ENCODE data around the gene ZBTB20.
"Not testable (repeated sequence)": the region's sequence is repeated elsewhere in the genome, so short reads cannot be mapped to it uniquely, and the experiment has no call there.

ZBTB20 gene

DNA sequence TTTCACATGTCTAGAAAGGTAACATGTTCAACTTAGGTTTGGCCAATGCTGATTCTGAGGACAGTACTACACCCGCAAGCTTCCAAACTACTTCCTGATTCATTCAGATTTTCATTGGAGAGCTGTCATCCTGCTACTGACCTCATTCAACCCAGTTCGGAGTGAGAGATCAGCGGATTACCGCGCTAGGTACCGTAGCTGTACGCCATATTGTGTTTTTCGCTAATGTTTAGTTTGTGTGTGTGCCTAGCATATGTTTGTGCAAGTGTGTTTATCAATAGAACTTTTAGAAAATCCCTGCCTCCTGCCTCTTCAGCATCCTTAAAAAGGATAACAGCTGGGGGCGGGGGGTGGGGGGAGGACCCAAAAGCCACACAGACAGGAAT is 1.1 kb downstream of the ZBTB20 start:
- peak; percentile 47 to 55 for DNase-seq

DNA sequence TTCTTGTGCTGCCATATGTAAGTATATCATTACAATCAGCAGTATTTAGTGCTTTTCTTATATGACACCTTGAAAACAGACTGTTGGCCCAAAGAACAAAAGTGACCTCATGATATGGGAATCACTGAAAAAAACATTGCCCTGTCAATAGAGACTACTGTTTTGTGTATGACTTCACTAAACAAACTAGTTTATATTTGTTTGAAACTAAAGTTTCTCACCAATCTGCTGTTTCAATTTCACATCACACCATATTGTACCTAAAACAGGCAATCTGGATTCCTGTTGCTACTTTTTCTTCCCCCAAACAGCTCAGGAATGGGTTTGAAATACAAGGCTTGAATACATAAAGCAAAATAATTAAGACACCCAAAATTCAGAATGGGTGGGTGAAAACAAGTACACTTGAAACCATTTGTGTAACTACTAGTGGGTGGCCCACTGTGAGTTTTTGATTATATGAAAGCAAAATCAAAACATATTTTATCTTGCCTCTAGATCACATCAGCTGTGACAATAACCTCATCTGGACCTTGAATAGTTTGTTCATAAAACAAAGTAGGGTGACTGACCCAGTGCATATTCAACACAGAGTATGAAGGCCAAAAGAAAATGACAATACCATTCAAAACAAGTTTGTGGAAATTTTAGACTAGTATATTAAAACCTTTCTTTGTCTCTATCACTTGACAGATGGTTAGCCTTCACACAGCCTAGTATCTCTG is 5.9 kb downstream of the ZBTB20 start:
- DNase-seq, result no peak

- no peak for DNase-seq
These were observed 8.0 kb downstream of the ZBTB20 start for GRCh38 chr3:115139072-115139471.

GRCh38 chr3:115134648-115135347 is 12.3 kb downstream of the ZBTB20 start:
- no peak for DNase-seq

DNA sequence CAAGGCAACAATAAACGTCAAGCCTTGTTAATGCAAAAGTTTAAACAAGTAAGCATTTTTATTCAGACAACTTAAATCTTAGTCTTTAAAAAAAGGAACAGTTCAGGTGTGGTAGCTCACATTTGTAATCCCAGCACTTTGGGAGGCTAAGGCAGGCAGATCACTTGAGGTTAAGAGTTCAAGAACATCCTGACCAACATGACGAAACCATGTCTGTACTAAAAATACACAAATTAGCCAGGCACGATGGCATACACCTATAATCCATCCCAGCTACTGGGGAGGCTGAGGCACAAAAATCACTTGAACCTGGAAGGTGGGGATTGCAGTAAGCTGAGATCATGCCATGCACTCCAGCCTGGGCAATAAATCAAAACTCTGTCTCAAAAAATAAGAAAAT is 19.9 kb downstream of the ZBTB20 start:
- DNase-seq, result no peak

GRCh38 chr3:115120597-115120996 is 26.5 kb downstream of the ZBTB20 start:
- no peak for DNase-seq

GRCh38 chr3:115113367-115113766 is 33.7 kb downstream of the ZBTB20 start:
- DNase-seq, result no peak

DNA sequence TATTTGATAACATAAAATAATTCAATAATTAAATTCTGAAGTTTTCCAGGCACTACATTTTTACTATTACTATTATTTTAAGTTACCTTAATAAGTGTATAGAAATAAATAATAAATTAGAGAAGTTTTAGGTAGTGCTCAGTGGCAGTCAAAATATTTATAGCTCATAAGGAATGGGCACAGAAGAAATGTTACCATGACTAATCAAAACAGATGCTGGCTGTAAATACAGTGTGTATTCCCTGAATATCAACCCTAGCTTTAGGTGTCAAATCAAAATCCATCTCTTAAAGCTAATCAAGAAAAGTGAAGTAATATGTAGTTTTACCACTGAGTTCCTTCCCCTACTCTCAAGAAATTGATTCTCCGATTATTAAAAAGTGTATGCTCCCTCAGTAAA is 35.5 kb downstream of the ZBTB20 start:
- no peak for DNase-seq

- DNase-seq, result no peak
These were observed 36.3 kb downstream of the ZBTB20 start for GRCh38 chr3:115110830-115111229.

DNA sequence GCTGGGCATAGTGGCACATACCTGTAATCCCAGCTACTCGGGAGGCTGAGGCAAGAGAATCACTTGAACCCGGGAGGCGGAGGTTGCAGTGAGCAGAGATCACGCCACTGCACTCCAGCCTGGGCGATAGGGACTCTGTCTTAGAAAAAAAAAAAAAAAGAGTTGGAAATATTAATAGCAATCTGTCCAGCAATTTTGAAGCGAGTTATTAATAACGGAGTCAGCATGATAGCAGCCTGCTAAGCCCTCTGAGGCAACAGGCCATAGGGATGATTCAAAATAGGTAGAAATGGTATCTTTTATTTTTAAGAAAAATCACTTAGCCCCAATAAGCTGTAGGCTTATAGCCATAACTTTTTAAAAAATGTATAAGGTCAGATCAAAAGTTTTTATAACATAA is 37.0 kb downstream of the ZBTB20 start:
- DNase-seq, result not testable (repeated sequence)

GRCh38 chr3:115108614-115109013 is 38.5 kb downstream of the ZBTB20 start:
- no peak for DNase-seq

DNA sequence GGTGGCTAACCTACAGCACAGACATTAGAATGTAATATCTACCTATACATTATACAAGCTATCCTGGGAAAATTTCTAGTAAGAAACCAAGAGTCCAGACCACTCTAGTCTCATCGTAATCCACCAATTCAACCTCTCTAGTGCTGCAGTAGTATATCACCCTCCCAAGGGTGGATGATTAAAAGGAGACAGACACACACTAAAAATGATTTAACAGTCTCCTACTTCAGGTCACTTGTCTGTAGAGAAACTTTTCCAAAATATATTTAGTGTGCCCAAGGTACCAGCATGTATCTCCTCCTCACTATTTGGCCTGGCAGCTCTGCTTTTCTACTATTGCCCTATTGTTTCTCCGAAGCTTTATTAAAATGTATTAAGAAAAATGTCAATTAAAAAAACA is 45.0 kb downstream of the ZBTB20 start:
- no peak for DNase-seq

- no peak for DNase-seq
These were observed 46.3 kb downstream of the ZBTB20 start for GRCh38 chr3:115100806-115101205.

DNA sequence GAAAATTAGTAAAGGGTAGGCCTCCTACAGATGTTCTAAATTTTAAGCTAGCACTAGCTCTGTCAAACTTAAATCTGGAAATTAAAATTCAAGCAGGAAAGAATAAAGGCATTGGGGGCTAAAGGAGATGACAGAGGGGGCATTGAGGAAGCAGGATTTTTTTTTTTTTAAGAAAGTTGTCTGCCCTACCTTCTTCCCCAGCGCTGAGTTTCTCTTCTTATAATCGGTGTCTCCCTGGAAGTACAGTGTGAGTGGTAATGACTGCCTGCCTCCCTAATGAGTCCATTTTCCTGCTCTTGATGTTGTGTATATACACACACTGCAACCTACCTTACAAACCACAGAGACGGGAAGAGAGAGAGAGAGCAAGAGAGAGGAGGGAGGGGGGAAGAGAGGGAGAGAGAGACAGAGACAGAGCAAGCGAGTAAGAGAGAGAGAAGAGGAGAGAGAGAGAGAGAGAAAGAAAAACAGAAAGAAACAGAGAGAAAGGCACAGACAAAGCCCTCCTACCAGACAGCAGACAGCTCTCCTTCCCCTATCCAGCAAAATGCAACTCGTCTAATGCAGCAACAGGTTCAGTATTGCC is 47.0 kb downstream of the ZBTB20 start:
- peak in 1 of 2 experiments; percentile 19 for DNase-seq

GRCh38 chr3:115099134-115099985 is 47.7 kb downstream of the ZBTB20 start:
- no peak for DNase-seq

DNA sequence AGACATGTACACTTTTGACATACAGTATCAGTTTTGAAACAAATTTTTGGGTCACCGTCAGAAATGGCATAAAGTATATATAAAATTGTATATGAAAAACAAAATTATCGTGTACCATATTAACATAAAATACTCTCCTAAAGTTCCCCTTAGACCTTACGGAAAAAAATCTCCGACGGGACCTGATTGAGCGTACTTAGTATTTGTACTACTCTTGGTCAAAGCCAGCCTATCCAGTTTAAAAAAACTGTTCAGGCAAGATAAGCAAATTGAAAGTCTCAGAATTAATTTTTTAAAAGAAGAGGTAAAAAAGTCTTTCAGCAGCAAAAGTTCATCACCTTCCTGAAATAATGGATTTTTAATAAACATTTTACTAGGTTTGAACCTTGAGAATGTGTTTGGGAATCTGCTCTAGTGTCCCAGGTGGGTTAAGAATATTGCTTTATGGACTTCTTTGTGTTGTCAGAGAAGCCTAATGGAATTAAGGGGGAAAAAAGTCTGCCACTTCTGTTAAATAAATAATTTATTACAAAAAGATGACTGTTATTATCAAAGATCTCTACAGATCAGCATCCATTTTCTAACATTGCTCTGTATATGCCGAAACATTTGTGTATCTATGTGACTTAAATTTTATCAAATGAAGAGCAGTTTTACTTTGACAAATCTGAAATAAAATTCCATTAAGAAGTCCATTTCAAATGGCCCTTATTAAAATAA is 48.6 kb downstream of the ZBTB20 start:
- DNase-seq, result no peak

DNA sequence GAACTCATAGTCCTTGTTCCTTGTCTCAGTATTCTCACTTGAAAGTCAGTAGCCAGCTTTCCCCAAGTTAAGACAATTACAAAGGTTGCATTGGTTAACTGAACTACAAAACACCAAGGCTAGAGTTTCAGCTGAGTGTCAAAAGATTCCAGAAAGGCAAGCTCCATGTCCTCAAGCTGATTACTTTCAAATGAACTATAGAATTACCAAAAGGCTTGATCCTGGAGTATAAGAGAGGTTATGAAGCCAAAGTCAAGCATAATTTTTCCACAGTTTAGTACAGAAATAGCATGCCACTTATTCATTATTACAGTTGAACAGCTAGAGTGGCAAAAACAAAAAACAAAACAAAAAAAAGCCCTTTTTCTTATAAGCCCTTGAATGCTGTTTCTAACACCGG is 51.9 kb downstream of the ZBTB20 start:
- DNase-seq, result no peak

DNA sequence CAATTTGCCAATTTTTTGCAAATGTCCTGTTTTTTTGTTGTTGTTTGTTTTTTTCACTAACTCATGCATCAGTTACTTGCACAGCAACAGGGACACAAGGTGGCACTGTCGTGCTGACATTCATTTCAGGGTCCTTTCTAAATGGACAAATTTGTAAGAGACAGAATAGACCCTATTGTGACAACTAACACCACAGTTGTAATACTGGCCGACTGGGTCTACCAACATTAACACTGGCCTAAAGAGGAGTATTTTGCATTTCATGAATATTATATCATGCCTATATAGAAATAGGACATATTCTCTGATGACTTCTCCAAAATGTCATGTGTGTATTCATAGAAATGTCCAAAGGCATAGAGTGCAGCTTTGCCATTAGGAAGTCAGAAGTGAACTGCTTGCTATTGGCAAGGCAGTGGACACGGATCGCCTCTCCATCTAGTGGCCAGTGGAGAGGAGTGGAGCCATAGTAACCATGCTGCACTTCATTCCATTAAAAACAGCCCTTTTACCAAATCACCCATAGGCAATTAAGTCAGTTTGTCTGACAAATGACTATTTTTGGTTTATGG is 54.8 kb downstream of the ZBTB20 start:
- peak; percentile 46 to 57 for DNase-seq

- no peak for DNase-seq
These were observed 56.4 kb downstream of the ZBTB20 start for GRCh38 chr3:115090712-115091111.

GRCh38 chr3:115089481-115089880 is 57.6 kb downstream of the ZBTB20 start:
- no peak for DNase-seq

- DNase-seq, result no peak
These were observed 59.6 kb downstream of the ZBTB20 start for GRCh38 chr3:115087512-115087911.

DNA sequence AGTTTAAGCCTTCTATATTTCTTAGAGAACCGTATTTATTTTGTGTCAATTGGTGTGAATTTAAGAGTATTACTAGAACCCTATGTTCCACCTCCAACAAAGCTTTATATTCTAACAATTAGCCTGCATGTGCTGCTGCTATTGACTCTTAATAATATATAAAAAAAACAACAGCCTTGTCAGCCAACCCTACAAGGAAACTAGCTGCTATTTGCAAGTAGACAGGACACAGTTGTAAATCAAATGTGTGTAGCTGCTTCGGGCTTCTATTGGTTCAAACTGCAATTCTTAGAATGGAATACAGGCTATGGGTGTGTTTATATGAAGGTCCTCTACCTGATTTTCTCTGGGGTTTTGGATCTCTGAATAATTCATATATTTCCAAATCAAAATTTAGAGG is 60.7 kb downstream of the ZBTB20 start:
- DNase-seq, result no peak
